Stomach smooth muscle (tissue), 2 donors: ENCODE data around the gene HBG1.
"Not testable (repeated sequence)": the region's sequence is repeated elsewhere in the genome, so short reads cannot be mapped to it uniquely, and the experiment has no call there.

ENCODE experiments used
- H3K27ac ChIP-seq: one replicate; pipeline ENCODE4 v1.7.0; 2013; ENCODE audit warnings: mild to moderate bottlenecking, low read length, inconsistent platforms
- H3K27me3 ChIP-seq, 2 donors: one replicate each; pipeline ENCODE4 v1.7.0; 2013; ENCODE audit warnings: low read length in 2 of 2; ENCODE audit not compliant: insufficient read depth in 2 of 2, control insufficient read depth in 1 of 2
- H3K36me3 ChIP-seq, 2 donors: one replicate each; pipeline ENCODE4 v1.7.0; 2013; ENCODE audit warnings: low read length in 2 of 2; ENCODE audit not compliant: control insufficient read depth in 2 of 2, insufficient read depth in 2 of 2
- H3K4me1 ChIP-seq: one replicate; pipeline ENCODE4 v1.7.0; 2013; ENCODE audit warnings: low read length; ENCODE audit not compliant: control insufficient read depth, insufficient read depth
- H3K4me3 ChIP-seq, 2 donors: one replicate each; pipeline ENCODE4 v1.7.0; 2013; ENCODE audit warnings: low read length in 2 of 2
- H3K9ac ChIP-seq, 2 donors: one replicate each; pipeline ENCODE4 v1.7.0; 2013; ENCODE audit warnings: low read length in 2 of 2, mild to moderate bottlenecking in 1 of 2
- H3K9me3 ChIP-seq, 2 donors: one replicate each; pipeline ENCODE4 v1.7.0; 2013; ENCODE audit warnings: low read length in 2 of 2; ENCODE audit not compliant: control insufficient read depth in 2 of 2
- donor health status: healthy.
- donor health status: Pancreatic carcinoma.

Gene HBG1

GRCh38 chr11:5249807-5250396 lies at the start of gene HBG1:
Gene HBG1 (minus strand): TSS chr11:5249857. CDS start chr11:5249804, 53 bp downstream.
- H3K9me3 ChIP-seq, H3K36me3 ChIP-seq, H3K4me1 ChIP-seq, H3K9ac ChIP-seq, H3K27me3 ChIP-seq, H3K4me3 ChIP-seq, H3K27ac ChIP-seq: not testable (repeated sequence)

GRCh38 chr11:5298451-5298850 lies 48.8 kb upstream of the HBG1 start:
- H3K9me3 ChIP-seq: no peaks in the 10 kb centered on the region
- H3K27ac ChIP-seq: no peak overlapping the region
- no peak overlapping the region for H3K9ac ChIP-seq
- H3K4me3 ChIP-seq: no peak overlapping the region
- no peaks in the 10 kb centered on the region for H3K27me3 ChIP-seq
- H3K36me3 ChIP-seq: no peaks in the 10 kb centered on the region
- H3K4me1 ChIP-seq: no peaks in the 10 kb centered on the region

GRCh38 chr11:5297721-5298323 lies 48.2 kb upstream of the HBG1 start:
- Histone ChIP-seq H3K9me3 (no peaks in the 10 kb centered on the region), H3K9ac (no peak overlapping the region), H3K4me3 (no peak overlapping the region), H3K27ac (no peak overlapping the region), H3K4me1 (no peaks in the 10 kb centered on the region), H3K36me3 (no peaks in the 10 kb centered on the region), H3K27me3 (no peaks in the 10 kb centered on the region)

GRCh38 chr11:5294342-5294995 lies 44.8 kb upstream of the HBG1 start:
- not testable (repeated sequence) for H3K4me3 ChIP-seq

GRCh38 chr11:5293028-5293427 lies 43.4 kb upstream of the HBG1 start:
- Histone ChIP-seq H3K4me3 (no peak overlapping the region), H3K27me3 (no peaks in the 10 kb centered on the region), H3K4me1 (no peaks in the 10 kb centered on the region), H3K9me3 (no peaks in the 10 kb centered on the region), H3K36me3 (no peaks in the 10 kb centered on the region), H3K27ac (no peak overlapping the region), H3K9ac (no peak overlapping the region)

More at GRCh38 chr11:5294342-5294995, 44.8 kb upstream of the HBG1 start:
- H3K9ac ChIP-seq, H3K27me3 ChIP-seq, H3K4me1 ChIP-seq, H3K36me3 ChIP-seq, H3K27ac ChIP-seq, H3K9me3 ChIP-seq: not testable (repeated sequence)

- Histone ChIP-seq H3K4me3 (no peak overlapping the region), H3K36me3 (no peaks in the 10 kb centered on the region), H3K9me3 (no peaks in the 10 kb centered on the region), H3K27ac (no peak overlapping the region), H3K4me1 (no peaks in the 10 kb centered on the region), H3K27me3 (no peaks in the 10 kb centered on the region), H3K9ac (no peak overlapping the region)
Observed at GRCh38 chr11:5291207-5291838, 41.7 kb upstream of the HBG1 start.

- no peak overlapping the region for H3K9ac ChIP-seq
- no peaks in the 10 kb centered on the region for H3K9me3 ChIP-seq
- H3K4me3 ChIP-seq: no peak overlapping the region
- no peaks in the 10 kb centered on the region for H3K27me3 ChIP-seq
- no peak overlapping the region for H3K27ac ChIP-seq
- no peaks in the 10 kb centered on the region for H3K4me1 ChIP-seq
- no peaks in the 10 kb centered on the region for H3K36me3 ChIP-seq
Observed at GRCh38 chr11:5290106-5290505, 40.4 kb upstream of the HBG1 start.

- H3K4me1 ChIP-seq: no peaks in the 10 kb centered on the region
- H3K9me3 ChIP-seq: no peaks in the 10 kb centered on the region
- no peak overlapping the region for H3K27ac ChIP-seq
- H3K27me3 ChIP-seq: no peaks in the 10 kb centered on the region
- no peaks in the 10 kb centered on the region for H3K36me3 ChIP-seq
- no peak overlapping the region for H3K9ac ChIP-seq
- no peak overlapping the region for H3K4me3 ChIP-seq
Observed at GRCh38 chr11:5289696-5290095, 40.0 kb upstream of the HBG1 start.

- Histone ChIP-seq H3K4me3 (no peak overlapping the region), H3K27ac (no peak overlapping the region), H3K27me3 (no peaks in the 10 kb centered on the region), H3K9ac (no peak overlapping the region), H3K4me1 (no peaks in the 10 kb centered on the region), H3K9me3 (no peaks in the 10 kb centered on the region), H3K36me3 (no peaks in the 10 kb centered on the region)
Observed at GRCh38 chr11:5288906-5289550, 39.4 kb upstream of the HBG1 start.

- Histone ChIP-seq H3K27ac (no peak overlapping the region), H3K36me3 (no peaks in the 10 kb centered on the region), H3K9ac (no peak overlapping the region), H3K4me1 (no peaks in the 10 kb centered on the region), H3K4me3 (no peak overlapping the region), H3K9me3 (no peaks in the 10 kb centered on the region), H3K27me3 (no peaks in the 10 kb centered on the region)
Observed at GRCh38 chr11:5288108-5288905, 38.6 kb upstream of the HBG1 start.
